ENCODE results near the gene NCAM1.

NCAM1 gene

DNA sequence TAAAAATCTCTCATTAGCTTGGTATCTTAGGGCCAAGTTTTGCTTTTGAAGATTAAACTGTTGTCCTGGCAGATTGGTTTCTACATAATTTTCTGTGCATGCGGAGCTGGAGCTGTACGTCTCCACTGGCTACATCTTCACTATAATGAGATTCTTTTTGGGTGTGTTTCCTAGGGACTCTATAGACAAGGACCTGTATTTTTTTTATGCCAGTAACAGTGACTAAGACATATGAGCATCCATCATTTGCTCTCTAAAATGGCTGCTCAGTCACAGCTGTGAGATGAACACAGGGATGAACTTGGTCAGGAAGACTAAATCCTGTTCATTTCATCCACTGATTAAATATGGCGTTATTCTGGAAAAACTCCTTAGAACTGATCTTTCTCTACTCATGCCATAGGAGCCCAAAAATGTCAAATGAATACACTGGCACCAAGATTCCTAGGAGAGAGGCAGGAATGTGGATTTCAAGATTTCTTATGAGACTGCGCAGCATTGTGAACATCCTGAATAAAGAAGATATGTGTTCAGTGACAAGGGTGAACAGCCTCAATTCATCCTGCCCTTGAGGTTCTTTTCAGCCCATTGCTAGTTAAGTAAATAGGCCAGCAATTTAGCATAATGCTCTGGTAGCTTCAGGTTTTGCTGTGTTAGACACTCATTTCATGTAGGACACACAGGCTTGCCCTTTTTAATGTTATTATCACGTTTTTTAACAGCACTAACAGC lies 168.2 kb downstream of the NCAM1 start:
- no peak overlapping the region for H3K27ac Mint-ChIP-seq
- no peak overlapping the region for H3K4me3 Mint-ChIP-seq
- H3K36me3 Mint-ChIP-seq (ENCODE audit: low read depth): no peaks in the 10 kb centered on the region
- no peaks in the 10 kb centered on the region for H3K27me3 Mint-ChIP-seq (ENCODE audit: low read depth)
- H3K9me3 Mint-ChIP-seq: no peaks in the 10 kb centered on the region
- no peaks in the 10 kb centered on the region for H3K4me1 Mint-ChIP-seq (ENCODE audit: low read depth)
- DNase-seq (ENCODE audit: low spot score): no peak

DNA sequence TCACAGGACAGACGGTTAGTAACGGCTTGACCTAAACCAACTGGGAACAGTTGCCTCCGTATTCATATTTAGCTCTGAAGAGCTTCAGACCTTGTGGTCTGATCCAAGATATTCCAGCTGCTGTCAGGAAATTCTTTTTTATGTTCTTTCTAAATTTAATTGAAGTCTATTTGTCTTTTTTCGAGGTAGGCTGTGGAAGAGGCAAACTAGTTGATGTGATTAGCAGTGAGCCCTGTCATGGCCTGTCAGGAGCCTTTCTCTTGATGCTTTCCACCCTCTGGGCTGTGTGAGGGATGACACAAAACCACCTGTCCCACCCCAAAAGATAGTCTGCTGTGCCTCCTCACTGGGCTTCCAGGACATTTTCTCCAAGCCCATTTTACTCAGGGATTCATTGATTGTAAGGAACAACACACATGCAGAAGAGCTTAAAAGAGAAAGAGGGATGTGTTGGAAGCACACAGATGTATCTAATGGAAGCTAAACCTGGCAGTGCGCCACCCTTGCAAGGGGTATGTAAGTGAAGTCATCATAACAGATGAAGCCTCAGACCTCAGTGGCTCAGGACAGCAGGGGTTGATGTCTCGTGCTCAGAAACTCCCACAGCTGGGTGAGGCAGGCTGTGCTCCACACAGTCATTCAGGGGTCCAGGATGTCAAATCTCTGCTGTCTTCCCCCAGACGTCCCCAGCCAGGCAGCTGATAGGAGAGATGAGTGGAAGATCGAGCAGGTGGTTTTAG lies 170.0 kb downstream of the NCAM1 start:
- no peaks in the 10 kb centered on the region for H3K4me1 Mint-ChIP-seq (ENCODE audit: low read depth)
- H3K27ac Mint-ChIP-seq: no peak overlapping the region
- H3K36me3 Mint-ChIP-seq (ENCODE audit: low read depth): no peaks in the 10 kb centered on the region
- no peaks in the 10 kb centered on the region for H3K27me3 Mint-ChIP-seq (ENCODE audit: low read depth)
- no peak overlapping the region for H3K4me3 Mint-ChIP-seq
- H3K9me3 Mint-ChIP-seq: no peaks in the 10 kb centered on the region
- DNase-seq (ENCODE audit: low spot score): no peak

DNA sequence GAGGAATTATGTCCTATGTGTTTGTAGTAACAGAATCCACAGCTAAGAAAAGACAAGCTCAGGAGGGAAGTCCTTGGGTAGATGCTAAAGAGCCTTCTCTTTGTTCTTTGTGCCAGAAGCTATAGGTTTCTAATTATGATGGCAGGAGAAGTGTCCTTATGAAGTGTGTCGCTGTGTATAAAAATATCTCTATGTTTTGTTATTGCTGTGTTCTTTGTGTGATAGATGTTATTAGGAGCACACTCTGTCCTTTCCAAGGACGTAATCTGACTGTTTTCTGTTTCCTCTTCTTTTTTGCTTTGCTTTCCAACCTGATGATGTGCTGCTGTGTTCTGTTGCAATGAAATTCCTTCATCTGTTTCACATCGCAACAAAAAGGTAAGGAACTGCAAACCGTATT lies 171.9 kb downstream of the NCAM1 start:
- Mint-ChIP-seq H3K9me3 (no peaks in the 10 kb centered on the region), H3K36me3 (ENCODE audit: low read depth) (no peaks in the 10 kb centered on the region), H3K27ac (no peak overlapping the region), H3K27me3 (ENCODE audit: low read depth) (peaks cover 10% of the 10 kb centered on the region), H3K4me3 (no peak overlapping the region), H3K4me1 (ENCODE audit: low read depth) (no peaks in the 10 kb centered on the region)
- DNase-seq (ENCODE audit: low spot score): no peak

DNA sequence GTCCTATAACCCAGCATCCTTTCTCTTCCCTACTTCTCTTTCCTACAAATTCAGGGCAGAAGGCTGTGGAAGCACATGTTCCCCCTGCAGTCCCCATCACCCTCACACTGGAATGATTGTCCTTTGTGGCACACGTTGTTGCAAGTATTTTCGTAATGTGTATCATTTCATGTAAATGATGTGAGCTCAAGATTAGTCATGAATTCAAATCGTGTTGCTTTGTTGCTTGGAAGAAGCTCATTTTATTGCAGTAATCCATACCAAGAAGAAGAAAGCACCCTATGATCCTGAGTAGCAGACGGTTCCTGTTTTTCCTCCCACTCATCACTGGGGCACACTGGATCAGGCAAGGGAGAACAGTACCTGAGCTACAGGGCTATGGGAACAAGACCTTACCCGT lies 173.4 kb downstream of the NCAM1 start:
- DNase-seq (ENCODE audit: low spot score): no peak
- no peaks in the 10 kb centered on the region for H3K4me1 Mint-ChIP-seq (ENCODE audit: low read depth)
- no peaks in the 10 kb centered on the region for H3K36me3 Mint-ChIP-seq (ENCODE audit: low read depth)
- H3K9me3 Mint-ChIP-seq: no peaks in the 10 kb centered on the region
- H3K27me3 Mint-ChIP-seq (ENCODE audit: low read depth): peaks cover 18% of the 10 kb centered on the region
- no peak overlapping the region for H3K4me3 Mint-ChIP-seq
- H3K27ac Mint-ChIP-seq: no peak overlapping the region

- H3K36me3 Mint-ChIP-seq (ENCODE audit: low read depth): no peaks in the 10 kb centered on the region
These were observed 176.7 kb downstream of the NCAM1 start for GRCh38 chr11:113137713-113138529.

DNA sequence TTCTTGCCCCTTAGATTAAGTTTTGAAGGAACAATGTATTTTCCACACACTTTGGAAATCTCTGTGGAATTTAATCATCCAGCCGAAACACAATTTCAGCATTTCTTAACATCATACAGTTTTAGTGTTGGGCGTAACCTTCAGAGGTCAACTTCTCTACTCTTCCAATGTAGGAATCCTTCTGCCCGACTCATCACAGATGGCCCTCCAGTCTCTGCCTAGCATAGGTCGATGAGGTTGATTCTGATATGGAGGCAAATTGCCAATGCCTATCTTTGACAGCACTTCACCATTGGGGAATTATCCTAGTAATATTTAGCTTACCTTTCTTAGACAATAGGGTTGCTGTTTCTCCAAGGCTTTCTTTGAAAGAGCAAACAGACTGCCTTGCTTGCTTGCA lies 177.5 kb downstream of the NCAM1 start:
- Mint-ChIP-seq H3K9me3 (no peaks in the 10 kb centered on the region), H3K36me3 (ENCODE audit: low read depth) (no peaks in the 10 kb centered on the region), H3K27me3 (ENCODE audit: low read depth) (peaks cover 23% of the 10 kb centered on the region), H3K4me1 (ENCODE audit: low read depth) (no peaks in the 10 kb centered on the region), H3K27ac (no peak overlapping the region), H3K4me3 (no peak overlapping the region)
- DNase-seq (ENCODE audit: low spot score): no peak

More at GRCh38 chr11:113137713-113138529, 176.7 kb downstream of the NCAM1 start:
- no peak for DNase-seq (ENCODE audit: low spot score)
- Mint-ChIP-seq H3K4me1 (ENCODE audit: low read depth) (no peaks in the 10 kb centered on the region), H3K27ac (no peak overlapping the region), H3K4me3 (no peak overlapping the region), H3K27me3 (ENCODE audit: low read depth) (peaks cover 20% of the 10 kb centered on the region), H3K9me3 (no peaks in the 10 kb centered on the region)

GRCh38 chr11:113141010-113141409 lies 179.8 kb downstream of the NCAM1 start:
- Mint-ChIP-seq H3K27me3 (ENCODE audit: low read depth) (peaks cover 28% of the 10 kb centered on the region), H3K4me3 (no peak overlapping the region), H3K4me1 (ENCODE audit: low read depth) (no peaks in the 10 kb centered on the region), H3K36me3 (ENCODE audit: low read depth) (no peaks in the 10 kb centered on the region), H3K27ac (no peak overlapping the region), H3K9me3 (no peaks in the 10 kb centered on the region)
- no peak for DNase-seq (ENCODE audit: low spot score)

DNA sequence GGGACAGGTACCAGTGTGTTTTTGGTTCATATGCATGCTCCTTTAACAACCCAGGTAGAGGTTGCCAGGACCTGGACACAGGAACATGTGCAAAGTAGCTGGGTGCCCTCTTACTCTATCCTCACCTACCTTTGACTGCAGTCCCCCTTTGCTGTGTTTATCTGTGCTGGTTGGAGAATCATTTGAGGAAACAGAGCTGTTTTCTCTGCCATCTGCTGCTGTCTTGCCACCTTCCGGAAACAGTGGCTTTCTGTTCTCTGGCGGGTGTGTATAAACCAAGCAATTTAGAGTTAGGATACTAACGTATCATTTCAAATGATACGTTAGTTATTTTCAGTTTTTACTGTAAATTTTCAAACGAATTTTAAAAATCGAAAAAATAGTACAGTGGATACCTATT lies 181.3 kb downstream of the NCAM1 start:
- no peak overlapping the region for H3K4me3 Mint-ChIP-seq
- no peak overlapping the region for H3K27ac Mint-ChIP-seq
- no peak for DNase-seq (ENCODE audit: low spot score)
- H3K9me3 Mint-ChIP-seq: no peaks in the 10 kb centered on the region
- H3K4me1 Mint-ChIP-seq (ENCODE audit: low read depth): no peaks in the 10 kb centered on the region
- H3K36me3 Mint-ChIP-seq (ENCODE audit: low read depth): no peaks in the 10 kb centered on the region
- H3K27me3 Mint-ChIP-seq (ENCODE audit: low read depth): peaks cover 22% of the 10 kb centered on the region

GRCh38 chr11:113147249-113147648 lies 186.0 kb downstream of the NCAM1 start:
- peaks cover 7% of the 10 kb centered on the region for H3K27me3 Mint-ChIP-seq (ENCODE audit: low read depth)
- no peak overlapping the region for H3K4me3 Mint-ChIP-seq
- H3K9me3 Mint-ChIP-seq: no peaks in the 10 kb centered on the region
- no peak overlapping the region for H3K27ac Mint-ChIP-seq
- H3K36me3 Mint-ChIP-seq (ENCODE audit: low read depth): no peaks in the 10 kb centered on the region
- DNase-seq (ENCODE audit: low spot score): no peak
- no peaks in the 10 kb centered on the region for H3K4me1 Mint-ChIP-seq (ENCODE audit: low read depth)

DNA sequence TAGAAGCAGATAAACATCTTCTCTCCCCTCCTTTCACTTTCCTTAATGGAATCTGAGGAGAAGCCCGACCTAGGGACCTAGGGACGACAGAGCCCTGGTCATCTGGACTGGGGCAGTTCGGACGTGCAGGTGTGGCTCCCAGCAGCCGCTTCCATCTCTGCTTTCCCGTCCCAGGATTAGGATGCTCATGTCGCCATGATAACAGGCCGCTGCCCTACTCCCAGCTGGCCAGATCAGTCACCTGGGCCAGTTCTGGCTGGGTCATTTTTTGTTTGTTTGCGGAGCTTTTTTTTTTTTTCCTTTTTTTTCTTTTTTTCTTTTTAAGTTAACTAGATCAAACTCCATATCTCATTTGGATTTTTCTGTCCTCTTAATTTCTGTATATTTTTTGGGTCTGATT lies 186.9 kb downstream of the NCAM1 start:
- H3K36me3 Mint-ChIP-seq (ENCODE audit: low read depth): no peaks in the 10 kb centered on the region
- no peaks in the 10 kb centered on the region for H3K4me1 Mint-ChIP-seq (ENCODE audit: low read depth)
- no peak overlapping the region for H3K27ac Mint-ChIP-seq
- DNase-seq (ENCODE audit: low spot score): no peak
- no peaks in the 10 kb centered on the region for H3K9me3 Mint-ChIP-seq
- H3K27me3 Mint-ChIP-seq (ENCODE audit: low read depth): peaks cover 7% of the 10 kb centered on the region
- no peak overlapping the region for H3K4me3 Mint-ChIP-seq

GRCh38 chr11:113148652-113149051 lies 187.4 kb downstream of the NCAM1 start:
- Mint-ChIP-seq H3K36me3 (ENCODE audit: low read depth) (no peaks in the 10 kb centered on the region), H3K27me3 (ENCODE audit: low read depth) (peaks cover 6% of the 10 kb centered on the region), H3K4me1 (ENCODE audit: low read depth) (no peaks in the 10 kb centered on the region), H3K27ac (no peak overlapping the region), H3K4me3 (no peak overlapping the region), H3K9me3 (no peaks in the 10 kb centered on the region)
- DNase-seq (ENCODE audit: low spot score): no peak

- no peaks in the 10 kb centered on the region for H3K27me3 Mint-ChIP-seq (ENCODE audit: low read depth)
- H3K27ac Mint-ChIP-seq: no peak overlapping the region
- no peaks in the 10 kb centered on the region for H3K36me3 Mint-ChIP-seq (ENCODE audit: low read depth)
- no peaks in the 10 kb centered on the region for H3K9me3 Mint-ChIP-seq
- no peaks in the 10 kb centered on the region for H3K4me1 Mint-ChIP-seq (ENCODE audit: low read depth)
- DNase-seq (ENCODE audit: low spot score): no peak
- H3K4me3 Mint-ChIP-seq: no peak overlapping the region
These were observed 190.3 kb downstream of the NCAM1 start for GRCh38 chr11:113151521-113151920.

DNA sequence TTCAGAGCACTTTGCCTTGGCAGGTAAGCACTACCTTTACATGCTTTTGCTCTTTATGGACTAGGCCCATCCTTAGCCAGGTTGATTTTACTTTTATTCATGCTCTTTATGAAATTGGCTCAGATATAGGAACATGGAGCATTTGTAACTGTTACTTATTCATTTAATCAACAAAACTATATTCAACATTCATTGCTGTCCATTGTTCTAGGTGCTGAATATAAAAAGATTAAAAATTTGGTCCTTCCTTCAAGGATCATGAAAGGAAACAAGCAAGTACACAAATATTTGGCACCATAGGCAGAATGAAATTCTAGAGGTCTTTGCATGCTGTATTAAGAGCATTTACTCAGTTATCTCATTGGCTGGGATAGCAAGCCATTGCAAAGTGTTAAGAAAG lies 191.3 kb downstream of the NCAM1 start:
- Mint-ChIP-seq H3K4me1 (ENCODE audit: low read depth) (no peaks in the 10 kb centered on the region), H3K27ac (no peak overlapping the region), H3K9me3 (no peaks in the 10 kb centered on the region), H3K36me3 (ENCODE audit: low read depth) (no peaks in the 10 kb centered on the region), H3K4me3 (no peak overlapping the region), H3K27me3 (ENCODE audit: low read depth) (no peaks in the 10 kb centered on the region)
- no peak for DNase-seq (ENCODE audit: low spot score)

DNA sequence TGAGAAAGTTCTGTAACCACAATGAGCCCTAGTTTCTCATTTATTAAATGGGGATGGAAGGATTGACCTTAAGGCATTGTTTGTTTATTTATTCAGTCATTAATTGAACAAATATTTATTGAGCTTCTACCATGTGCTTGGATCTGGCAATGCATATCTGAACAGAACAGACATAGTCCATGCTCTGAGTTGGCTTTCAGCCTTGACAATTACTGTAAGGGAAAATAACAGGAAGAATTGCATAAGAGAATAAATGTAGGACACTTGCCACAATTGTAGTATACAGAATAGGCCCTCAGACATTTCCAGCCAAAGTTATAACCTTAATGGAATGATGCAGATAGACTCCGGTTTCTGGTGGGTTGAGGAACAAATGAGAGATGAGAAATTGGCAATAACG lies 192.6 kb downstream of the NCAM1 start:
- Mint-ChIP-seq H3K9me3 (no peaks in the 10 kb centered on the region), H3K27ac (no peak overlapping the region), H3K27me3 (ENCODE audit: low read depth) (no peaks in the 10 kb centered on the region), H3K36me3 (ENCODE audit: low read depth) (no peaks in the 10 kb centered on the region), H3K4me1 (ENCODE audit: low read depth) (no peaks in the 10 kb centered on the region), H3K4me3 (no peak overlapping the region)
- DNase-seq (ENCODE audit: low spot score): no peak

All from T-helper 2 cell treated with Interferon-gamma antibody and Interleukin-4, amounts not matched to agents 5 μg/mL and 100 μg/mL, for 36 hours (primary cell).